T-helper 1 cell treated with Interleukin-12 subunit alpha and Interleukin-12 subunit beta and Interleukin-4 antibody, amounts not matched to agents 30 ng/mL and 1 ng/mL, for 36 hours (primary cell): Measurements from ENCODE around the gene PIH1D1. TPM values are rescaled to one million over a fixed set of nuclear protein-coding genes. Genes with fewer than 3 reads are reported as not detected.

Source experiments
- intact Hi-C: fragments of 100-400 bp; cut with micrococcal nuclease; formaldehyde crosslinking; loops from one replicate; pipeline ENCODE4 v1.15.1; 2024
- total RNA-seq: library from RNA; stranded (reverse); gene quantifications from 2 replicates; pipeline ENCODE4 v1.2.3, GENCODE V29; 2022

Gene PIH1D1
- total RNA-seq, 1 donor from 2014 or later, result 136 TPM

DNA sequence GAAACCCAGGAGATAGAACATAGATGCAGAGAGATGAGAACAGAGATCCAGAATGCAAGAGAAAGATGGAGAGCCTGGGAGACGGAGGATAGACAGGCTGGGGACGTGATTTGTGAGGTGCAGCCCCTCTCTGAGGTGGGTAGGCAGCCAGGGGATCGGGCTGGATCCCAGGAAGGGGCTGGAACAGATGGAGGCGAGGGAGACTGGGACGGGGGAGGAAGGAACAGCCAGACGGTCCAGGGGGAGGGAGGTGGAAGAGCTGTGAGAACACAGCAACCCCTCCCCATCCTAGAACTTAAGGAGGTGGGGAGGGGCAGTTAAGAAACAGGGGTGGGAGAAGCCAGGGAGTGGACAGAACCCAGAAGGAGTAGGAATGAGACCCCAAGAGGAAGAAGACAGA, 13.4 kb downstream of the PIH1D1 start:
- intact Hi-C loops, result no loop called here

DNA sequence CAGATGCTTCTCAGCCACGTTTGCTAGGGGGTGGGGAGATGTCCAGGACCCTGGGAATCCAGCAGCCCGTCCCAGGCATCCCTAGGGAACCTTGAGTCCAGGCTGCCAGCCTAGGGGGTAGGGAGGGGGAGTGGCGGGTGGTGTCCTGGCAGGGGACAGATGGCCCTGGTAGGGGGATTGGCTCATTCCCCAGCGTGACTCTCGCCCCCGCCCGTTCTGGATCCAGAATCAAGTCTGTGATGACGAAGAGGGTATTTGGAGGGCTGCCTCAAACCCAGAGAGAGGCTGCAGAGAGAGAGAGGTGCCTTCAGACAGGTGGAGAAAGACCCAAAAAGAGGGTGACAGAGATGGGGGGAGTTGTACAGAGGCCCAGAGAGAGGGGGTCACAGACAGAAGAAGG, 14.4 kb downstream of the PIH1D1 start:
- intact Hi-C loops, result no loop called here

DNA sequence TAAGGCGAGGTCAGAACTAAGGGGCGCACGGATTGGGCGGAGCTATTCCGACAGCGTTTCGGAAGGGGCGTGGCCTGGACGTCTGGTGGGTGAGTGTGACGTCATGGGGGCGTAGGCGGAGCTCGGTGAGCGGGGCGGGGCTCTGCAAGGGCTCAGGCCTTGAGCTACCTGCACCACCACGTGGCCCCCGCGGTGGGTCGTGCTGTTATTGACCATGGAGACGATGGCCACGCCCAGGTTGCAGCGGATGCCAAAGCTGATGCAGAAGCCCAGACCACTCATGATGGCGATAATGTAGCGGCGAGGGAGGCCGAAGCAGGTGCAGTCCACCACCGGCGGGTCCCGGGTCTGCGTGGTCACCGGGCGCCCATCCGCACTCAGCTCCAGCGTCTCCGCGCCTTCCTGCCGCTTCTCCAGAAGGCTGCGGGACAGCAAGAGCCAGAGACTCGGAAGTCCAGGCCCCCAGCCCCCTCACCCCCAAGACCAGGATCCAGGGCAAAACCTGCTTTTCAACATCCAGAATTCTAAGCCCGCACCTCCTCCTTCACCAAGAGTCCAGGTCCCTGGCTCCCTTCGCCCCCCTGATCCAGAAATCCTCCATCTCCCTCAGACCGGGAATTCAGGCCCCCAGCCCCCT, 15.1 kb downstream of the PIH1D1 start:
- intact Hi-C loops, result no loop called here

DNA sequence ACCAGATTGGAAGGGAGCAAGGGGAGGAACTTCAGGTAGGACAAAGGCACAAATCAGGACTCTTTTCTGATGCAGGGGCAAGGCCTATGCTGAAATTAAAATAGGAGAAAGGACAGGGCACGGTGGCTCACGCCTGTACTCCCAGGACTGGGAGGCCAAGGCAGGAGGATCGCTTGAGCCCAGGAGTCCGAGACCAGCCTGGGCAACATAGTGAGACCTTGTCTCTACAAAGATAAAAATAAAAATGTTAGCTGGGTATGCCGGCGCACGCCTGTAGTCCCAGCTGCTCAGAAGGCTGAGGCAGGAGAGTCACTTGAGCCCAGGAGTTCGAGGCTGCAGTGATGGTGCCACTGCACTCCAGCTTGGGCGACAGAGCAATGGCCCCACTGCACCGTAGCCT, 15.9 kb downstream of the PIH1D1 start:
- intact Hi-C loops, result no loop called here

DNA sequence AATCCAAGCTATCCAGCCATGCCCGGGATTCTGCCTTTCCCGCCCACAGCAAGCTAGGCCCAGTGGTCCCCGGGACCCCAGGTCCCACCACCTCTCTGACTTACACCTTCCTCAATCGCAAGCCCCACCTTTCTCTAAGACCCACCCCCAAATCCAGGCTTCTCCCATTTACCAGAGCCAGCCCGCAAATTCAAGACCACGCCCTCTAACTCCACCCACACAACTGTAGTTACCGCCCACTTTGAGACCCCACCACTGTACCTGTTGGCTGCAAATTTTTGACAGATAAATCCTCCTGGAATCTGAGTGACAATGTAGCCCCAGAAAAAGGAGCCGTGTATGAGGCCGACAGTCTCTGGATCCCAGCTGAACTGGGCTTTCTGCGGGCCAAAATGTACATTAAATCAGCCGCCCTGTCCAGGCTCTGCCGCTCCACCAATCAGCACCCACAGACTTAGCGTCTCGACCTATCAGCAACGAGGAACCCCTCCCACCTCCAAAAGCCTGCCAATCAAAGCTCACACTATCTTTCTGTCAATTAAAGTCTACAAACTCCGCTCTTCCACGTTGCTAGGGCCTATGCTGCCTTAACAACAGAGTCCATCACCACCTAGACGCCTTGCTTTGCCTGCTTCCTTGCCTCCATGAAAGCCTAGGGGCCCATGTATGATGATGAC, 16.6 kb downstream of the PIH1D1 start:
- intact Hi-C loops, result no loop called here

DNA sequence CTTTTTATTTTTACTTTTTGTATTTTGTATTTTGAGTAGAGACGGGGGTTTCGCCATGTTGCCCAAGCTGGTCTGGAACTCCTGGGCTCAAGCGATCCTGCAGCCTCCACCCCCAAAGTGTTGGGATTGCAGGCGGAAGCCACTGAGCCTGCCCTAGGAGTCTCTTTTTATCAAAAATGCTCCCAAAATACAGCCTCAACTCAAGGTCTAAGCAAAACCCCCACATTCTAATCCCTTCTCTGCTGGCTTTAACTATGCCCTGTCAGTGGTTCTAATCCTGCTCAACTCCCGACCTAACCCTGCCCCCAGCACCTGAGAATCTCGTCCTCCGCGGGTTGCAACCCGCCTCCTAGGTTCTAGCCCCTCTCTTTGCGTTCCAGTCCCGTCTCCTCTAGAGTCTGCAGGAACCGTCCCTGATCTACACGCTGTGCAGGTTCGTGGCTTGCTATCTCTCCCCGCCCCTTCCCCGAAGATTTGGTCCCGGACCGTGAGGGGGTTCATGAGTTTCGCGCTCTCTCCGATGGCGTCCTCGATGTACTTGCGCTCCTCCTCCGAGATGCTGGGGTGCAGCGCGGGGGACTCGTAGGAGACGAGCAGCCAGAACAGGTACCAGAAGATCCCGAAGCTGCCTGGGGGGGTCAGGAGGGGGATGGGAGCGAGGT, 18.2 kb downstream of the PIH1D1 start:
- intact Hi-C loops, result loop anchor here (1.0 kb wide), 1 partner anchor 8 kb away; the partner anchor contains the start of gene SLC17A7

DNA sequence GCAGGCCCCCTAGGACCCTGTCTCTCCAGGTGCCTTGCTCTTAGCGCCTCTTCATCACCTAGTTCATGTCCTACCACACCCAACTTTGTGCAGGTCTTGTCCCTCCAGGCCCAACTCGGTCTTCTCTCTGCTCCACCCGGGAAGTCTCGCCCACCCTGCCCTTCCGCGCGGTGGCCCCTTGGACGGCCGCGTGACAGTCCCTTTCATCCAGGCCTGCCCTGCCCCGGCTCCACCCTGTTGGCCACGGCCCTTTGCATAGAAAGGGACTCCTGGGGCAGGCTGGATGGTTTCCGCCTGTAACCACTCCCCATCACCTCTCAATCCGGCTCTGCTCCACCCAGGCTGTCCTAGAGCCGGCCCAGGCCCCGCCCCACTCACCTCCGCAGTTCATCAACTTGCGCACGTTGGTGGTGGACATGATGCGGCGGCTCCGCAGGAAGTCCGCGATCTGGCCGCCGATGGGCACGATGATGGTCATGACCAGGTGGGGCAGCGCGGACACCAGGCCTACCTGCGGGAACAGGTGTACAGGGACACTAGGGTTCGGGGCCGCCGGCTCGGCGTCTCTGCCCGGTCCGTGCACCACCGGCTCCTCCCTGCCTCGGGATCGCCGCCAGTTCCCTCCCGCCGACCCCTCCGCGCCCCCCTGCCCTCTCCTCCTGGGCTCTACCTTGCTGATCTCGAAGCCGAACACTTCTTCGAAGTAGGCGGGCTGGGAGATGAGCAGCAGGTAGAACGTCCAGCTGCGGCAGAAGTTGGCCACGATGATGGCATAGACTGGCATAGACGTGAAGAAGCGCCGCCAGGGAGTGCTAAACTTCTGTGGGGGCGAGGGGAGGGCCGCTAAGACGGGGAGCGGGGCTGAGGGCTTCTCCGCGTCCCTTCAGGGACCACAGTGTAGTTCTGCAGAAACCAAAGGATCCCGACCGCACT, 19.2 kb downstream of the PIH1D1 start:
- intact Hi-C loops, result loop anchor here (1.0 kb wide), 1 partner anchor 9 kb away; the partner anchor contains the start of gene SLC17A7

DNA sequence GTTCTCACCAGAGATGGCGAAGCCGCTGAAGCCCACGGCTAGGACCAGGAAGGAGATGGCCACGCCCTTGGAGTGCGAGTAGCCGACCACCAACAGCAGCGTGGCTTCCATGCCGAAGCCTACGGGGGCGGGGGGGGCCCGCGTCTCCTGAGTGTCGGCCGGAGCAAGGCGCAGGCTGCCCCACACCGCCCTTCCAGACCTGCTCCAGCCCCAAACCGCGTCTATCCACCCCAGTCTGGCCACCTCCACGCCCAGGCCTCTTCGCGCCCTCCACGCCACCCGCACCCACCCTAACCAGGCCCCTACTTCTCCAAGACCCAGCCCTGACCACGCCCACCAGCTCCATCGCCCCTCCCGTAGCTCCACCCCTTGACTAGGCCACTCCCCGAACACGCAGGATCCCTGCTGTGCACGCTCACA, 20.3 kb downstream of the PIH1D1 start:
- intact Hi-C loops, result no loop called here

DNA sequence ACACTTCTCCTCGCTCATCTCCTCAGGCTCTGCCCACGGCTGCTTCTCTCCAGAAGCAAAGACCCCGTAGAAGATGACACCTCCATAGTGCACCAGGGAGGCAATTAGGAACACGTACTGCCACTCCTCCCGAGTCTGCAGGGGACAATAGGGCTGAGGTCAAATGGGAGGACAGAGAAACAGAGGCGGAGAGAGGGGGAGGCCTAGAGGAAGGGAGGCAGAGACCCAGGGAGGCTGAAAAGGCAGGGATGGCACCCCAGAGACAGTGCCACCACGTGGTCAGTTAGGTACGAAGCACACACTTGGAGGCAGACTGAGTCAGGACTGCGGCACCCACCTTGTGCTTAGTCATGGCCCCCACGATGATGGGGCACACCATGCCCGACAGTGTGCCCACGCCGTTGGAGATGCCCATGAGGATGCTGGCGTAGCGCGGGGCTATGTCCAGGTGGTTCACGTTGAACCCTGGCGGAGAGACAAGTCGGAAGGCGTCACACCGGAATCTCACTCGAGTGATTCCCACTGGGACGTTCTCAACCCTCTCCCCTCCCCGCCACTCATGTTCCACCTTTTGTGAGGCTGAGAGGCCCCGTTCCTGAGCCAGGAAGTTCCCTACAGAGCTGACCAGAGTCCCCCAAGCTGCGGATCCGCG, 20.8 kb downstream of the PIH1D1 start:
- intact Hi-C loops, result loop anchor here (1.0 kb wide), 2 partner anchors 9 to 39 kb away; no protein-coding TSS in a partner anchor

DNA sequence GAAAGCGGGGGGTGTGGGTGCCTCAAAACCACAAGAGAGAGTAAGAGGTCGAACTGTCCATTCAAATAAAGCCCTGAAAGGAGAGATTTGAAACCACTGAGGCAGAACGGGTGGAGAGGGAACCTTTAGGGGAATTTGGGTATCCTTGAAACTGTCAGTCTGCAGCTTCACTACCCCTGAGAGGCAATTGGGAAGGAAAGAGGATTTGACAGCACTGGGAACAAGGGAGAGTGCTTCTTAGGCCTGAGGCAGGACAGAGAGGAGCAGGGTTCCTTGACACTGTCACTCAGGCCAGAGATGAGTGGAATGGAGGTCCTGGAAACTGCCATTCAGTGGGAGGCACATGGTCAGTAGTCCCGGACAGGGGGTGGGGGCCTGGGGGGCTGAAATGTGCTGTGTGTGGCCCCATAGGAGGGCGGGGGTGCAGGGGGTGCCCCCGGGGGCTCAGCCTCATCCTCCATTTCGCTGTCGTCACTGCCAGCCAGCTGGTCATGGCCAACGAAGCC, 21.4 kb downstream of the PIH1D1 start:
- intact Hi-C loops, result loop anchor here (1.0 kb wide), 2 partner anchors 8 to 38 kb away; no protein-coding TSS in a partner anchor

DNA sequence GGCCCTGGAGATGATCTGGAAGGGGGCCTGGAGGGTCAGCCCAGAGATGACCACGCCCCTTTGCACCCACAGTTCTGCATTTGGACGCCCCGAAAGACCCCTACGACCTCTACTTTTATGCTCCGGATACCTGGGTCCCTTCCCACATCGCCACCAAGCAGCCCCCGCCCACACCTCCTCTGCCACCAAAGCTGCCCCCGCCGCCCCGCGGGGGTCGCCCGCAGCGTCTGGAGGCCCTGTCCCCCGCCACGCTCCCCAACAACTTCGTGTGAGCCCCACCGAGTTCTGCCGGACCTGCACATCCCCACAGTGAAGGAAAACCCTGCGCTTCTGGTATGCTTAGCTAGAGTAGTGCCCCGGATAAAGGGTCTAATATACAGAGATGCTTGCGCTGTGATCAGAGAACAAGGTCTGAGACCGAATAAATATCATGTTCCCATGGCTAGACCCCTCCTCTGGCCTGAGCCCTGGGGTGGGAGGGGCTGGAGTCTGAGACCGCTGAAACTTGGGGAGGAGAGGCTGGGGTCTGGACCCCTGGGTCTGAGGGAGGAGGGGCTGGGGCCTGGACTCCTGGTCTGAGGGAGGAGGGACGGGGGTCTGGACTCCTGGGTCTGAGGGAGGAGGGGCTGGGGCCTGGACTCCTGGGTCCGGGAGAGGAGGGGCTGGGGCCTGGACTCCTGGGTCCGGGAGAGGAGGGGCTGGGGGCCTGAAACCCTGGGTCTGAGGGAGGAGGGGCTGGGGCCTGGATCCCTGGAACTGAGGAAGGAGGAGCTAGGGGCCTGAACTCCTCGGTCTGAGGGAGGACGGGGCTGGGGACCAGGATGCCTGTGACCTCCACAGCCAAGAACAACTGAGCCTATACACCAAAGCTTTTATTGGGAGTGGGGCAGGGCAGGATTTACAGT, 22.8 kb downstream of the PIH1D1 start:
- intact Hi-C loops, result no loop called here

DNA sequence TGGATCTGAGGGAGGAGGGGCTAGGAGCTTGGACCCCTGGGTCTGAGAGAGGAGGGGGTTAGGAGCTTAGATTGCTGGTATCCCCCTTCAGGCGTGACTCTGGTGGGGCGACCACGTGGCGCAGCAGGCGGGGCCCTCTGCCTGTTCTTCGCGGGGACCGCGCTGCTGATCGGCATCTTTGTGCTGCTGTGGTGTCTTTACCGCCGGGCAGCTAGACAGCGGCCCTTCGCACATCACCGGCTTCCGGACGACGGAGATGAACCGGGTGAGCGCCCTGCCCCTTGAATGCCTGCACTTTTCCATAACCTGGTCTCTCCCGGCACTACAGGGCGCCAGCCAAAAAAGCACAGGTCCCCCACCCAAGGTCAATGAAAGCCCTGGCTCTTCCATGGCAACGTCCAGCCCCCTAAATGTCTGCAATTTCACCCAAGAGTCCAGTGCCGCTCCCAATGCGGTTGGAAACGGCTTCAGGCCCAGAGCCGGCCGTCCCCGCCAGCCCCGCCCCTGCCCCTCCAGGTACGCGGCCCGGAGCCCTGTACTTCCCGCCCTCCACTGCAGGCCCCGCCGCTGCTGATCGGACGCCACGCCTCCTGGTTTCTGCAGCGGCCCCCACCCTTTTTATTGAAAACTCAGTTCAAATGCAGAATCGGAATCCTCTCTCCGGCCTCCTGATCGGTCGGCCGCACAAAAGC, 23.6 kb downstream of the PIH1D1 start:
- intact Hi-C loops, result no loop called here

DNA sequence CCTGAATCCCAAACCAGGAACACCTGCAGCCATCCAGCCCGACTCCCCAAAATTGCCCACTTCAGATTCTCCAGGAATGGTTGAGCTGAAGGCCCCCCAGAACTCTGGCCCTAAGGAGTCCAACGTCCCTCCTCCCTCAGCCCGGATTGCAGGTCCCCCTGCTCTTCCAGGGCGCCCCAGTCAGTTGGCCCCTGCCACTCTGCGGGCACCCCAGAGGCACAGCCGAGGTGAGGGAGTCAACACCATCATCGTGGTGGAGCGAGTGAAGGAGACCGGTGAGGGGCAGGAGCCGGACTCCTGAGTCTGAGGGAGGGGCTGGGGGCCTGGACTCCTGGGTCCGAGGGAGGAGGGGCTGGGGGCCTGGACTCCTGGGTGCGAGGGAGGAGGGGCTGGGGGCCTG, 24.3 kb downstream of the PIH1D1 start:
- intact Hi-C loops, result no loop called here

DNA sequence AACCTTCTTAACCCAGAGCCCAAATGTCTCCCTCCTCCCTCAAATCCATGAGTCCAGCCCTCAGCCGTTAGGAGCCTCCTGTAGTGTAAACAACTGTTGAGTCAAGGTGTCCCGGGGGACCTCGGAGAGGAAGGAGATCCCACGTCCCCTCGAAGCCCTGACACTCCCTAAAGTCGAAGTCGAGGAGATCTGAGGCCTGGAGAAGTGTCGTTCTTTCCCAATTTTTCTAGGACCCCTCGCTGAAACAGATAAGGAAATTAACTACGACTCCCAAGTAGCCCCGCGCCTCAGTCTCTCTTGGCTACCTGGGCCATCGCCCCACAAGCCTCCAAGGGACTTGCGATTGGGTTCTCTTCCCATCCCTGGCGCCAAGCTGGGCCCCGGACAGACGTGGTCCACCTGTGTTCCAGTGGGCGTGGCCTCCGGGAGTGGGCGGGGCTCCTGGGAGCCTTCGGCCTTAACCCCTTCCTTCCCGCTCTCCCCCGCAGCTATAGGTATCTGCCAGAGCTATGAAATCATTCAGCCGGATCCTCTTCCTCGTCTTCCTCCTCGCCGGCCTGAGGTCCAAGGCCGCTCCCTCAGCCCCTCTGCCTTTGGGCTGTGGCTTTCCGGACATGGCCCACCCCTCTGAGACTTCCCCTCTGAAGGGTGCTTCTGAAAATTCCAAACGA, 25.6 kb downstream of the PIH1D1 start:
- intact Hi-C loops, result loop anchor here (1.0 kb wide), 1 partner anchor 19 kb away; no protein-coding TSS in a partner anchor

DNA sequence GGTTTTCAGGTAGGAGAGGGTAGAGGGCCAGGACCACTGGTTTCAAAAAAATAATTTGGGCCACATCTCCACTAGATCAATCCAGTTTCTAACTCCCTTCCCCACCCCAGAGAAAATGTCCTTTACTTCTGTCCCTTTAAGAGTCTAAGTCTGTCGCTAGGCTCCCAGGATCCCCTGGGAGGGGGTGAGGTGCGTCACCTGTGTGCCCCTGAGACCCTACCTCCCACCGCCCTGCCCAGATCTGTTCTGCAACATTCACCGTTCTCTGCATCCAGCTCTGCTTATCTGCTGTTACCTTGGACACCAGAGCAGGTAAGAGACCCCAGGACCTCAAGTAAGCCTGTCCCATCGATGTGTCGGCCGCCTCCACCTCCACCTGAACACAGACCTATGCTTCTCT, 26.4 kb downstream of the PIH1D1 start, which contains the start of gene GFY:
Gene GFY (plus strand): TSS at position 211 of the 400 bp plus-strand sequence. CDS start 1,043 bp downstream, outside the sequence.
- intact Hi-C loops, result no loop called here

DNA sequence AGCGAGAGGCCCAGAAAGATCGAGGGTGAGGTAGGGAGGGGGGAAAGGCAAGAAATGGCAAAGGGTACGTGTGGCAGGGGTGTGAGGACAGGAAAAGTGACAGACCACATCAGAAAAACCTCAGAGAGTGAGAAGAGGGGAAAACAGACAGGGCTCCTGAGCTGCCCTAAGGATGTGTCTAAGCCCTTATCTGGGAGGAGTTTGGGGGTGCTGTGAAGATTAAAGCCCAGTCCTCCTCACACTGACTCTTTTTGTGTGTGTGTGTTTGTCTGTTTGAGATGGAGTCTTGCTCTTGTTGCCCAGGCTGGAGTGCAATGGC, 27.7 kb downstream of the PIH1D1 start:
- intact Hi-C loops, result loop anchor here (2.0 kb wide), 3 partner anchors 15 to 31 kb away; no protein-coding TSS in a partner anchor

DNA sequence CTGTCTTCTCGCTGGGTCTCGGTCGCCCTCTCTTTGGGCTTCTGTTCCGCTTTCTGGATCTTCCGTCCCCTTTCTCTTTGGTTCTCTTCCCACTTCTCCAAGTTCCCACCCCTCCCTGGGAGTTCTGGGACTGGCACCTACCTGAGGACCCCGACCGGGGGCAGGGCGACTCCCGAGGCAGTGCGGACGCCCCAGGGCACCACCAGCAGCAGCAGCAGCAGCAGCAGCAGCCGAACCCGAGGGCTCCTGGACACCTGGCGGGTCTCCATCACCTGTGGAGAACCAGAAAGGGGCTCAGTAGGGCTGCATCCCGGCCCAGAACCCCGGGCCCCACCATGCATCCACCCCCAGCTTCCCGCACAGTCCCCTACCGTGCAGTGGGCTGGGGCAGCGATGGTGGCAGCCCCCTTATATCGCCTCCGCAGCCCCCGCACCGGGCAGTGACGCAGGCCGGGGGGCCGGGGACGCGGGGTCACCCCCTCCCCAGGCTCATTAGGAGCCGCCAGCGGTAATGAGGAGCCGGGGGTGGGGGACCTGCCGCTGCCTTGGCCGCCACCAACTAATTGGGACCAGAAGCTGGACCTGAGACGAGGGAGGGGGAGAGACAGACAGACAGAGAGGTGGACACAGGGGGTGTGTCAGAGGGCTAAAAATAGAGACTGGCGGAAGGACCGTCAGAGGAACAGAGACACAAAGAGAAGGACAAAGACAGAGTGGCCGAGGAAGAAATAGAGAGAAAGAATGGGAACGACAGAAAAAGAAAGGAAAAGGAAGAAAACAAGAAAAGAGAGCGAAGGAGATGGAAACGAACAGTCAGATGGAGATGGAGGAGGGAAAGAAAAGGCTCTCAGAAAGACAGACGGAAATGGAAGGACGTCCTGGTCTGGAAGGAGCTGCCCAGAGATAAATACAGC, 28.3 kb downstream of the PIH1D1 start, which contains the start of gene PTH2:
Gene PTH2 (minus strand): TSS at position 371 of the 914 bp plus-strand sequence. CDS start 102 bp downstream, at position 269.
- intact Hi-C loops, result loop anchor here (2.0 kb wide), 3 partner anchors 15 to 31 kb away; no protein-coding TSS in a partner anchor
